Measurements from ENCODE around the gene GPSM1. TPM values are rescaled to one million over a fixed set of nuclear protein-coding genes. Genes with fewer than 3 reads are reported as not detected.

The GPSM1 gene
- total and polyA plus RNA-seq, 4 donors, result 12.6 to 41.6 (median 22.7) TPM

DNA sequence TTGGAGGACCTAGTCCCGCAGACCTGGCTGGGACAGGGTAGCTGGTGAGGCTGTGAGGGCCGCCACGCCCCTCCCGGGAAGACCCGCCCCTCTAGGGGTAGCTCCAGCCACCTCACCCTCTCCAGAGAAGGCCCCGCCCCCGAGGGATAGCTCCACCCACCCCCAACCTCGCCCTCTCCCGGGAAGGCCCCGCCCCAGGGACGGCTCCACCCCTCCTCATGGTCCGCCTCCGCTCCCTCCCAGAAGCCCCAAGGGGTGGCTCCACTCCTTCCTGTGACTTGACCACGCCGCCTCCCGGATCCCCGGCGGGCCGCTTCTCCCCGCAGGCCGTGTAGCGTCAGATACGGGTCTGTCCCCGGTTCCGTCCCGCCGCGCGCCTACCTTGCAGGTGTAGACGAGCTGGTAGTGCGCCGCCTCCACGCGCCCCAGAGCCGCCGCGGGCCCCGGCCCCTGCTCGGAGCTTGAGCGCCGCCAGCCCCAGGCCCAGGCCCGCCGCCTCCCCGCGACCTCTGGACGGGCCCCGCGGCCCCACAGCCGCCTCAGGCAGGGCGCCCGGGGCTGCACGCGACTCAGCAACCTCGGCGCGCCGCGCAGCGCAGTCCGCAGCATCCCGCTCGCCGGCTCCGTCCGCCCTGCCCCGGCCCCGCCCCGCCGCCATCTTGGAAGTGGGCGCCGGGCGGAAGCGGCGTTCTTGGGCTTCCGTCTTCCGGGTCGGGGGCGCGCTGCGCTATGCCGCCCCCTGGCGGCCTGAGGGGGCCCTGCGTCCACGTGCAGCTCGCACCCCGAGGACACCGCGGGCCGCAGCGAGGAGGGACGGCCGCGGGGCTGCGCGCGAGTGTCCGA is 36.0 kb downstream of the GPSM1 start, which contains the start of gene DNLZ:
Gene DNLZ, minus strand, starts transcription at position 639 of the 843 bp plus-strand sequence. Its CDS starts 30 bp downstream, at position 609.
- no peak within 1 kb of the TSS for H3K9ac ChIP-seq (ENCODE audit: insufficient read depth in 1 of 2, low read length in 2 of 2)
- no peaks in the 10 kb centered on the region for H3K27me3 ChIP-seq (ENCODE audit: control insufficient read depth in 3 of 3, insufficient read depth in 3 of 3, low read length in 2 of 3)
- 1% methylated on average over 68 to 97 of the region's 97 CpGs for WGBS, 2 donors
- peak within 1 kb of the TSS; percentile 77 for H3K4me3 ChIP-seq
- peak within 1 kb of the TSS; percentile 96 to 98 for H3K27ac ChIP-seq (ENCODE audit: low read depth in 1 of 2, low read length in 1 of 2)
- TF ChIP-seq, protein P1, sequence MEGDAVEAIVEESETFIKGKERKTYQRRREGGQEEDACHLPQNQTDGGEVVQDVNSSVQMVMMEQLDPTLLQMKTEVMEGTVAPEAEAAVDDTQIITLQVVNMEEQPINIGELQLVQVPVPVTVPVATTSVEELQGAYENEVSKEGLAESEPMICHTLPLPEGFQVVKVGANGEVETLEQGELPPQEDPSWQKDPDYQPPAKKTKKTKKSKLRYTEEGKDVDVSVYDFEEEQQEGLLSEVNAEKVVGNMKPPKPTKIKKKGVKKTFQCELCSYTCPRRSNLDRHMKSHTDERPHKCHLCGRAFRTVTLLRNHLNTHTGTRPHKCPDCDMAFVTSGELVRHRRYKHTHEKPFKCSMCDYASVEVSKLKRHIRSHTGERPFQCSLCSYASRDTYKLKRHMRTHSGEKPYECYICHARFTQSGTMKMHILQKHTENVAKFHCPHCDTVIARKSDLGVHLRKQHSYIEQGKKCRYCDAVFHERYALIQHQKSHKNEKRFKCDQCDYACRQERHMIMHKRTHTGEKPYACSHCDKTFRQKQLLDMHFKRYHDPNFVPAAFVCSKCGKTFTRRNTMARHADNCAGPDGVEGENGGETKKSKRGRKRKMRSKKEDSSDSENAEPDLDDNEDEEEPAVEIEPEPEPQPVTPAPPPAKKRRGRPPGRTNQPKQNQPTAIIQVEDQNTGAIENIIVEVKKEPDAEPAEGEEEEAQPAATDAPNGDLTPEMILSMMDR (IDR thresholded peaks at IDR 0.05; ENCODE audit: control extremely low read depth, extremely low read depth), result peak; percentile 89
- DNase-seq (peak; percentile 93 to 96 (median 95)), ATAC-seq (ENCODE audit: insufficient read depth, low FRiP score) (peak; percentile 89)
- peaks cover 0 to 22% (median 11%) of the 10 kb centered on the region in 5 donors for H3K4me1 ChIP-seq (ENCODE audit: control insufficient read depth in 5 of 5, insufficient read depth in 5 of 5, low read length in 5 of 5)
- no peaks in the 10 kb centered on the region for H3K9me3 ChIP-seq (ENCODE audit: control insufficient read depth in 4 of 4, insufficient read depth in 3 of 4, low read length in 3 of 4)
- H3K36me3 ChIP-seq (ENCODE audit: control insufficient read depth in 4 of 4, insufficient read depth in 4 of 4, low read length in 4 of 4), result peaks cover 0 to 5% (median 2%) of the 10 kb centered on the region in 4 donors

DNA sequence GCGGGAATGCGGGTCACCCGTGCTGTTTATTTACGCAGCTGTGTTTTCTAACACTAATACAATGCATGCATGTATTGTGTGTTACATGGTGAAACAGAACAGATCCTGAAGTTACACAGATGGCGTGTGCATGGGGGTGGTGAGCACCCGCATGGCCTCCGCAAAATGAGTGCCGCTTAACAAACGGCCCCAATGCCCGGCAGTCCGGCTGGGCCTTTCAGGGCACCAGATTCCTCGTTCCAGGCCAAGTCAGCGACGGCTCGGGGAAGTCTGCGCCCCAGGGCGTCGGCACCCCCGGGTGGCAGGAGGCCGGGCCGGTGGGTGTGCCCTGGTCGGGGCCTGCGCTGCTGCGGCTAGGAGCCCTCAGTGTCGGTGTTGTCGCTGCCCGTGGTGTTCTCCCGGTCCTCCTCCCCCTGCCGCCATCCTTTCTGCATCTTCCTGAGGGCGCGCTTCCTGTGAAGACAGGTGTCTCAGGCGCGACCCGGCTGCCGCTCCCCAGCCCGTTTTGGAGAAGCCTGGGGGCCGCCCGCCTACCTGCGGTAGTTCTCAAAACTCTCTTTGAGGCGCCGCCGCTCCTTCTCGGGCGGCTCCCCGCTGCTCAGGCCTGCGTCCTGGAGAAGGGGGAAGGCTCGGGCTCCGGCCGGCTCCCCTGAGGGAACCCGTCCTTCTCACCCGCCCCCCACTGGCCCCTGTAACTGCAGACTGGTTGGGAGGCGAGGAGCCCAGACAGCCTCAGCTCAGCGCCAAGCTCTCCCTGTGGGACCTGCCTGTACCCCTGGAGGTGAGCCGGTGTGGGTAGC is 36.8 kb downstream of the GPSM1 start:
- H3K4me1 ChIP-seq (ENCODE audit: control insufficient read depth in 5 of 5, insufficient read depth in 5 of 5, low read length in 5 of 5), result peaks cover 0 to 22% (median 11%) of the 10 kb centered on the region in 5 donors
- H3K36me3 ChIP-seq (ENCODE audit: control insufficient read depth in 4 of 4, insufficient read depth in 4 of 4, low read length in 4 of 4), result peaks cover 0 to 4% (median under 1%) of the 10 kb centered on the region in 4 donors
- H3K27ac ChIP-seq (ENCODE audit: low read depth in 1 of 2, low read length in 1 of 2), result no peak overlapping the region
- H3K27me3 ChIP-seq (ENCODE audit: control insufficient read depth in 3 of 3, insufficient read depth in 3 of 3, low read length in 2 of 3), result no peaks in the 10 kb centered on the region
- 40 to 44% methylated on average over 51 to 54 of the region's 54 CpGs for WGBS, 2 donors
- no peak for DNase-seq
- TF ChIP-seq, protein P1 (IDR thresholded peaks at IDR 0.05; ENCODE audit: control extremely low read depth, extremely low read depth), result no peak
- no peaks in the 10 kb centered on the region for H3K9me3 ChIP-seq (ENCODE audit: control insufficient read depth in 4 of 4, insufficient read depth in 3 of 4, low read length in 3 of 4)
- no peak for ATAC-seq (ENCODE audit: insufficient read depth, low FRiP score)
- no peak overlapping the region for H3K9ac ChIP-seq (ENCODE audit: insufficient read depth in 1 of 2, low read length in 2 of 2)
- no peak overlapping the region for H3K4me3 ChIP-seq

DNA sequence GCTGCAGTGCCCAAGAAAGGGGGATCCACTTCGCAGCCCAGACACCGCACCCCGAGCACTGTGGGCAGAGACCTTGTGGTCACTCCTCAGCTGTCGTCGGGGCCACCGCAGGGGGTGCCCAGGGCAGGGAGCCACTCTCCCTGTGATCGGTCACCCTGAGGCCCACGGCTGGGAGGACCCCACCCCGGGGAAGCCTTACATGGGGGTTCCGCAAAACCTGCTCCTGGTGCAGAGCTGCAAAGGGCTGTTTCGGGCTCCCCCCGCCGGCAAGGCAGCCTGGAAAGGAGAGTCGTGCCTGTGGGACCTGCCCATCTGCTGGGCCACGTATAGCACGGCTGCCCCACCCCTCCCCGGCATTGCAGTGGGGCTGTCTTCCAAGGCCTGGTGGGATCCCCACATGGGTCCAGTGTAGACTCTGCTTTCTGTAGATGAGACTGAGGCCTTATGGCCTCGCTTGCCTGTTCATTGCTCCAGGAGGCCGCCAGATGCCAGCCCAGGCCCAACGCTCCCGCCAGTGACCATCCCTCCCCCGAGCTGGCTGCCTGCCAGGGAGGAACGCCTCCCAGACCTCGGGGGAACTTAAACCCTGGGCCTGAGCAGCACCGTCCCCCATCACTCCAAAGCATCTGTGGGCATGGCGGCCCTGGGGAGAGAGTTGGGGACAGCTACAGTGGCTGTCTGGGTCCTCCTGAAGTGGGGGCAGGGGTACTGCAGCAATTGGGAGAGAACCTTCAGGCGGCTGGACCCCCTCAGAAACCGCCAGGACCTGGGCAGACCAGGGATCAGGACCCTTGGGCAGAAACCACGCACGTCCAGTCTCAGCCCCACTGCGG is 37.8 kb downstream of the GPSM1 start:
- Histone ChIP-seq H3K27ac (ENCODE audit: low read depth in 1 of 2, low read length in 1 of 2) (no peak overlapping the region), H3K9me3 (ENCODE audit: control insufficient read depth in 4 of 4, insufficient read depth in 3 of 4, low read length in 3 of 4) (no peaks in the 10 kb centered on the region), H3K9ac (ENCODE audit: insufficient read depth in 1 of 2, low read length in 2 of 2) (no peak overlapping the region), H3K4me1 (ENCODE audit: control insufficient read depth in 5 of 5, insufficient read depth in 5 of 5, low read length in 5 of 5) (peaks cover 0 to 22% (median 11%) of the 10 kb centered on the region in 5 donors), H3K36me3 (ENCODE audit: control insufficient read depth in 4 of 4, insufficient read depth in 4 of 4, low read length in 4 of 4) (peaks cover 0 to 4% (median 0%) of the 10 kb centered on the region in 4 donors), H3K27me3 (ENCODE audit: control insufficient read depth in 3 of 3, insufficient read depth in 3 of 3, low read length in 2 of 3) (no peaks in the 10 kb centered on the region), H3K4me3 (no peak overlapping the region)
- TF ChIP-seq, protein P1 (IDR thresholded peaks at IDR 0.05; ENCODE audit: control extremely low read depth, extremely low read depth), result no peak
- ATAC-seq (ENCODE audit: insufficient read depth, low FRiP score) (no peak), DNase-seq (peak in 1 of 3 donors; percentile 32)
- 76 to 79% methylated on average over 31 of the region's 31 CpGs for WGBS, 2 donors
